Endothelial cell of umbilical vein (primary cell): ENCODE results near the gene CLPSL2. TPM values are rescaled to one million over a fixed set of nuclear protein-coding genes. Genes with fewer than 3 reads are reported as not detected.

Experiments
- BruUV-seq: library from RNA; stranded (reverse); fragments of 400-500 nt; replicated peaks from 2 replicates; lab custom pipeline; 2021; lab: Mats Ljungman, UMichigan
- CTCF ChIA-PET: fragments of 300-600, 350-600 bp; sonication (Branson Sonifier 250); formaldehyde crosslinking; loops from one replicate; lab custom pipeline; 2021; ENCODE audit warnings: antibody characterized with exemption, inconsistent platforms; lab: Charles Lee
- POLR2A ChIA-PET: fragments of 300-600, 350-600 bp; sonication (Branson Sonifier 250); formaldehyde crosslinking; loops from one replicate; lab custom pipeline; 2021; ENCODE audit warnings: antibody characterized with exemption, inconsistent platforms; lab: Charles Lee
- DNase-seq: peaks from one replicate; pipeline ENCODE4 v3.0.0-alpha.2; 2011; ENCODE audit warnings: low read depth, low spot score
- FAIRE-seq: peaks from 2 replicates; lab custom pipeline; 2011; peaks lifted over from hg19 to GRCh38; lab: Jason Lieb, UNC
- H2AFZ ChIP-seq: 2 replicates; pipeline ENCODE4 v1.6.0; 2012; ENCODE audit warnings: low read depth, low read length, control low read depth, inconsistent platforms
- H3K27ac ChIP-seq: 2 replicates; pipeline ENCODE4 v1.5.1; 2011; ENCODE audit warnings: low read depth, mild to moderate bottlenecking, control low read depth, low read length, moderate library complexity; ENCODE audit not compliant: insufficient read depth
- H3K27me3 ChIP-seq, 2 experiments: 2 replicates each; pipeline versions ENCODE4 v1.6.0 to v1.6.1; 2011; ENCODE audit warnings: low read length in 2 of 2, mixed read lengths in 1 of 2; ENCODE audit not compliant: control insufficient read depth in 2 of 2, insufficient read depth in 2 of 2
- H3K36me3 ChIP-seq, 2 experiments: 2 replicates in 1 of 2; 3 replicates in 1 of 2; pipeline ENCODE4 v1.5.1; 2011; ENCODE audit warnings: low read length in 2 of 2, mild to moderate bottlenecking in 1 of 2, moderate library complexity in 1 of 2; ENCODE audit not compliant: control insufficient read depth in 2 of 2, insufficient read depth in 2 of 2; ENCODE audit errors: extremely low read depth in 1 of 2
- H3K4me1 ChIP-seq: 3 replicates; pipeline ENCODE4 v1.5.1; 2011; ENCODE audit warnings: mild to moderate bottlenecking, low read length; ENCODE audit not compliant: control insufficient read depth, insufficient read depth; ENCODE audit errors: extremely low read depth
- H3K4me2 ChIP-seq: 2 replicates; pipeline ENCODE4 v1.6.1; 2011; ENCODE audit warnings: low read length, control low read depth, mixed read lengths; ENCODE audit not compliant: insufficient read depth
- H3K4me3 ChIP-seq, 3 experiments: fragments of 200-600 bp in 1 of 3; sonication (generic), shearing (Covaris generic) in 1 of 3; replicated peaks in 1 of 3; 2 replicates each; pipeline ENCODE4 v1.5.1; 2011 to 2016; ENCODE audit warnings: control low read depth in 3 of 3, low read length in 3 of 3, mild to moderate bottlenecking in 2 of 3, inconsistent platforms in 1 of 3, low read depth in 1 of 3, moderate library complexity in 1 of 3; ENCODE audit not compliant: insufficient read depth in 1 of 3
- H3K79me2 ChIP-seq: 2 replicates; pipeline ENCODE4 v1.6.0; 2012; ENCODE audit warnings: low read length, inconsistent platforms; ENCODE audit not compliant: control insufficient read depth, insufficient read depth
- H3K9ac ChIP-seq: replicated peaks from 2 replicates; pipeline ENCODE3; 2011; ENCODE audit warnings: low read length, control low read depth; ENCODE audit not compliant: insufficient read depth; ENCODE audit errors: extremely low read depth
- H3K9me1 ChIP-seq: replicated peaks from 3 replicates; pipeline ENCODE4 v1.6.0; 2011; ENCODE audit warnings: mild to moderate bottlenecking, low read length; ENCODE audit not compliant: control insufficient read depth, insufficient read depth; ENCODE audit errors: extremely low read depth
- H3K9me3 ChIP-seq: replicated peaks from 2 replicates; pipeline ENCODE4 v1.5.1; 2012; ENCODE audit warnings: low read length, inconsistent platforms; ENCODE audit not compliant: control insufficient read depth, insufficient read depth
- H4K20me1 ChIP-seq: replicated peaks from 2 replicates; pipeline ENCODE3; 2011; ENCODE audit warnings: mild to moderate bottlenecking, low read length; ENCODE audit not compliant: control insufficient read depth, insufficient read depth; ENCODE audit errors: extremely low read depth
- EZH2 ChIP-seq: IDR thresholded peaks from 2 replicates; pipeline ENCODE4 v1.6.1; 2012; ENCODE audit warnings: borderline replicate concordance, low read depth, mild to moderate bottlenecking, moderate library complexity, low read length, inconsistent platforms; ENCODE audit not compliant: severe bottlenecking
- FOS ChIP-seq: IDR thresholded peaks from 2 replicates; pipeline ENCODE4 v1.6.1; 2011; ENCODE audit warnings: mild to moderate bottlenecking, low read length, moderate library complexity, borderline replicate concordance; ENCODE audit not compliant: insufficient read depth
- GATA2 ChIP-seq: IDR thresholded peaks from 2 replicates; pipeline ENCODE4 v1.7.0; 2011; ENCODE audit warnings: low read depth, mild to moderate bottlenecking, moderate library complexity, mixed read lengths, low read length; ENCODE audit not compliant: insufficient read length, insufficient read depth
- JUN ChIP-seq: IDR thresholded peaks from 2 replicates; pipeline ENCODE4 v1.6.1; 2011; ENCODE audit warnings: borderline replicate concordance, low read depth; ENCODE audit not compliant: insufficient read length, insufficient read depth
- MAX ChIP-seq: IDR thresholded peaks from 2 replicates; pipeline ENCODE4 v1.6.1; 2011; ENCODE audit not compliant: insufficient read depth, insufficient read length
- MYC ChIP-seq: IDR thresholded peaks from one replicate; pipeline ENCODE4 v1.6.1; 2011; ENCODE audit warnings: mild to moderate bottlenecking, low read depth, low read length
- POLR2A ChIP-seq: IDR thresholded peaks from 2 replicates; pipeline ENCODE4 v1.6.1; 2012; ENCODE audit warnings: low read depth, mild to moderate bottlenecking, control low read depth, low read length
- POLR2AphosphoS5 ChIP-seq: IDR thresholded peaks from 2 replicates; pipeline ENCODE4 v1.6.1; 2012; ENCODE audit warnings: low read depth, mild to moderate bottlenecking, control low read depth, low read length, moderate library complexity; ENCODE audit not compliant: insufficient read depth
- dilution Hi-C: fragments of 300-500 bp; cut with MboI; formaldehyde crosslinking; loops from one replicate; pipeline ENCODE4 v1.15.0; 2019; ENCODE audit warnings: low sequenced_read_pairs; ENCODE audit not compliant: extremely low pct_ligation_motif_present
- intact Hi-C: fragments of 100-400 bp; cut with micrococcal nuclease; formaldehyde crosslinking; loops from one replicate; pipeline ENCODE4 v1.10.0; 2022
- polyA plus RNA-seq, 4 experiments: library from polyadenylated mRNA; depleted of rRNA in 3 of 4; stranded (reverse) in 3 of 4; unstranded in 1 of 4; fragments of >200 nt; gene quantifications; 2 replicates each; pipeline versions ENCODE4 v1.2.1 to v1.2.3, GENCODE V29; 2011 to 2012; ENCODE audit warnings: missing spikeins in 1 of 4
- total RNA-seq: library from RNA; stranded (reverse); gene quantifications from 2 replicates; pipeline ENCODE4 v1.2.3, GENCODE V29; 2021
- TF ChIP-seq, protein P1 (sequence below), 2 donors: IDR thresholded peaks; 1 replicate in 1 of 2; 2 replicates in 1 of 2; pipeline ENCODE4 v1.5.1; 2011; ENCODE audit warnings: low read length in 2 of 2, mild to moderate bottlenecking in 2 of 2, moderate library complexity in 2 of 2, control low read depth in 1 of 2, inconsistent platforms in 1 of 2, low read depth in 1 of 2; ENCODE audit not compliant: insufficient read depth in 1 of 2; ENCODE audit errors: extremely low read depth in 1 of 2

CLPSL2 gene
- total and polyA plus RNA-seq, 2 donors (not counting 3 experiments of a cell fraction or from before 2014, with no cell fraction given): not detected

DNA sequence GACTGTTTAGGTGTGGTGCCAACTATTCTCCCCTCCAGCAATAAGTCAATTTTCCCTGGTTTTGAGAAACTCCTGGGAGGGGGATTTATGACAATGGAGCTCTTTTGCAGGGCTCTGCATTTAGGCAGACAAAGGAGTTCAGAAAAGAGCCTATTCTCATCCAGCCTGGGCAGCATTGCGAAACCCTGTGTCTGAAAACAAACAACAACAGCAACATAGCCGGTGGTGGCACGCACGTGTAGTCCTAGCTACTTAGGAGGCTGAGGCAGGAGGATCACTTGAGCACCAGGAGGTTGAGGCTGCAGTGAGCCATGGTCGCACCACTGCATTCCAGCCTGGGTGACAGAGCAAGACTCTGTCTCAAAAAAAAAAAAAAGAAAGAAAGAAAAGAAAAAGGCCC, 14.3 kb downstream of the CLPSL2 start:
- dilution Hi-C loops (no loop called here), intact Hi-C loops (no loop called here)
- DNase-seq: no peak
- H4K20me1 ChIP-seq: no peaks in the 10 kb centered on the region
- no peak overlapping the region for H3K4me3 ChIP-seq
- no peaks in the 10 kb centered on the region for H3K36me3 ChIP-seq
- H3K9ac ChIP-seq: no peak overlapping the region
- H2AFZ ChIP-seq: no peak overlapping the region
- TF ChIP-seq FOS (no peak), JUN (no peak), EZH2 (no peak), MYC (no peak)
- no TSS peak for BruUV-seq
- POLR2A ChIA-PET: no interaction called here
- CTCF ChIA-PET: no interaction called here
- H3K4me2 ChIP-seq: no peak overlapping the region
- H3K27ac ChIP-seq: no peak overlapping the region
- H3K9me1 ChIP-seq: no peaks in the 10 kb centered on the region
- FAIRE-seq: no peak
- no peaks in the 10 kb centered on the region for H3K79me2 ChIP-seq
- H3K27me3 ChIP-seq: peaks cover 20 to 23% of the 10 kb centered on the region in 2 experiments
- H3K4me1 ChIP-seq: no peaks in the 10 kb centered on the region
- H3K9me3 ChIP-seq: no peaks in the 10 kb centered on the region

DNA sequence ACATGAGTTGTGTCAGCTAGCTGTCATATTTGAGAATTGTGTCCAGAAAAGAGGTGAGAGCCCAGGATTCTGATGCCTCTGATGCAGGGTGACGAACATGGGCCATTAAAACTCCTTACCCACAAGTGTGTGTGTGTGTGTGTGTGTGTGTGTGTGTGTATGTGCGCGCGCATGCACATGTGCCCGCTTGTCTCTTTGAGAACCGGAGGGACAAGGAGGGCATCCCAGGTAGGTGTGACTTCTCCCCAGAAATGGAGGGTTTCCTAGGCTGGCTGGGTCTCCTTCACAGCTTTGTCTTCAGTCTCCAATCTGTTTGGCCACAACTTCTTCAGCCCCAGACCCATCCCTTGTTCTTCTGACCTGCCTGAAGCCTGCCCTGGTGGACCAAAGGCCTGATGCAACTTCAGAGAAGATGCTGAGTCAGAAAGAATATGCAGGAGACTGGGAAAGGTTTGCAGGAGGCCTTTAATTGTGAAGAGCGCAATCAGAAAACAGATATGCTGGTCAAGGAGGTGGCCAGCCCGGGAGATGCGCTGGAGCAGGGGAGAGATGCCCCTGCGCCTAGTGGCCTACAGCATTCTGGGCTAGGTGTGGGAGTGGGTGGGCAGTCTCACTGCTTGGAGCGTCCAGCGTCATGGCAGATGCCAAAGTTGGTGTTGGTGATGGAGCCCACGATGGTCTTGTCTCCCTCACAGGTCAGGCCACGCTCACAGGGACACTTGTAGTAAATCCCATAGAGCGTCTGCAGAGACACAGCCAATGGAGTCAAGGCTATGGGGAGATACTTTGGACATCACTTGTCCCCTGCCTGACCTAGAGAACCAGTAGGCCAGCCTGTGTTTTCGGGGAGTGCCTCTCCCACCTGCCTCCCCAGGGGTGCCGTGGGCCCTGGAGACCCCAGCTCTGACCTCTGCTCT, 18.4 kb downstream of the CLPSL2 start:
- dilution Hi-C loops: no loop called here
- ChIA-PET POLR2A (no interaction called here), CTCF (interaction anchor here (1.2 kb wide), 1 partner anchor 9 kb away, joined by 3 read pairs; no protein-coding TSS in a partner anchor)
- Histone ChIP-seq H3K4me1 (no peaks in the 10 kb centered on the region), H3K27me3 (peaks cover 0 to 1% of the 10 kb centered on the region in 2 experiments), H3K4me2 (no peak overlapping the region), H3K9me3 (no peaks in the 10 kb centered on the region), H3K36me3 (no peaks in the 10 kb centered on the region), H3K79me2 (no peaks in the 10 kb centered on the region), H3K27ac (no peak overlapping the region), H2AFZ (no peak overlapping the region), H3K9me1 (no peaks in the 10 kb centered on the region), H4K20me1 (no peaks in the 10 kb centered on the region), H3K4me3 (no peak overlapping the region), H3K9ac (no peak overlapping the region)
- no TSS peak for BruUV-seq
- TF ChIP-seq POLR2AphosphoS5: no peak
- TF ChIP-seq, protein P1, sequence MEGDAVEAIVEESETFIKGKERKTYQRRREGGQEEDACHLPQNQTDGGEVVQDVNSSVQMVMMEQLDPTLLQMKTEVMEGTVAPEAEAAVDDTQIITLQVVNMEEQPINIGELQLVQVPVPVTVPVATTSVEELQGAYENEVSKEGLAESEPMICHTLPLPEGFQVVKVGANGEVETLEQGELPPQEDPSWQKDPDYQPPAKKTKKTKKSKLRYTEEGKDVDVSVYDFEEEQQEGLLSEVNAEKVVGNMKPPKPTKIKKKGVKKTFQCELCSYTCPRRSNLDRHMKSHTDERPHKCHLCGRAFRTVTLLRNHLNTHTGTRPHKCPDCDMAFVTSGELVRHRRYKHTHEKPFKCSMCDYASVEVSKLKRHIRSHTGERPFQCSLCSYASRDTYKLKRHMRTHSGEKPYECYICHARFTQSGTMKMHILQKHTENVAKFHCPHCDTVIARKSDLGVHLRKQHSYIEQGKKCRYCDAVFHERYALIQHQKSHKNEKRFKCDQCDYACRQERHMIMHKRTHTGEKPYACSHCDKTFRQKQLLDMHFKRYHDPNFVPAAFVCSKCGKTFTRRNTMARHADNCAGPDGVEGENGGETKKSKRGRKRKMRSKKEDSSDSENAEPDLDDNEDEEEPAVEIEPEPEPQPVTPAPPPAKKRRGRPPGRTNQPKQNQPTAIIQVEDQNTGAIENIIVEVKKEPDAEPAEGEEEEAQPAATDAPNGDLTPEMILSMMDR (IDR thresholded peaks at IDR 0.05; ENCODE audit: extremely low read depth in 1 of 2, insufficient read depth in 1 of 2, low read depth in 1 of 2, low read length in 2 of 2): no peak
- TF ChIP-seq POLR2A: no peak
- TF ChIP-seq MAX: no peak
- no peak for TF ChIP-seq GATA2
- TF ChIP-seq MYC: no peak
- TF ChIP-seq EZH2: no peak
- no peak for TF ChIP-seq FOS
- no peak for TF ChIP-seq JUN
- intact Hi-C loops: no loop called here
- FAIRE-seq (no peak), DNase-seq (no peak)
